NCI-H187 treated with DMSO at 0.1 percent for 48 hours (cell line): Measurements from ENCODE around the gene BCR.

Source experiments
- DNase-seq: peaks from one replicate; lab custom pipeline; 2025; lab: John Stamatoyannopoulos, UW

Gene BCR

DNA sequence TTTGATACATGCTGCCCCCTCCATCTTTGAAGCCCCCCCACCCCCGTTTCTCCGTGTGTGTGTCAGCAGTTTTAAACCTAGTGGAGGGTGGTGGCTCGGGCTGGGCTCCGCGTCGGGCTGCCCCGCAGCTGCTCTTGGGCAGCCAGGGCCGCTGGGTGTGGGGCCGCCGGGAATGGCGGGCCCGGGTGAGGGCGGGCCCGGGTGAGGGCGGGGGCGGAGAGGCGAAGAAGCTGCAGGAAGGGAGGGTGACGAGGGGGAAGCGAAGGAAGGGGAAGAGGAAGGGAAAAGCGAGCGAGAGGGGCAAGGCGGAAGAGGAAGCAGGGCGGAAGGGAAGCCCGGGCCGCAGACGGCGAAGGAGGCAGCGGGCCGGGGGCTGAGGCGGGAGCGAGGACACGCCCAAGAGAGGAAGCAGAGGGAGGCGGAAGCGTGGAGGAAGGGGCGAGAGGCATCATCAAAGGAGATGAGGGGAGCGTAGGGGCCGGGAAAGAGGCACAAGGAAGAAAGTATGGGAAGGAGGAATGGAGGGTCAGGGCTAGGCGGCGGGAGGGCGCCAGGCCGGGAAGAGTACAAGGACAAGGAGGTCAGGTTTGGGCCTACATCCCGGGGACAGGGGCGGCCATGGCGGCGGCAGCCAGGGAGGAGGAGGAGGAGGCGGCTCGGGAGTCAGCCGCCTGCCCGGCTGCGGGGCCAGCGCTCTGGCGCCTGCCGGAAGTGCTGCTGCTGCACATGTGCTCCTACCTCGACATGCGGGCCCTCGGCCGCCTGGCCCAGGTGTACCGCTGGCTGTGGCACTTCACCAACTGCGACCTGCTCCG lies 82.4 kb downstream of the BCR start:
- DNase-seq, result no peak

DNA sequence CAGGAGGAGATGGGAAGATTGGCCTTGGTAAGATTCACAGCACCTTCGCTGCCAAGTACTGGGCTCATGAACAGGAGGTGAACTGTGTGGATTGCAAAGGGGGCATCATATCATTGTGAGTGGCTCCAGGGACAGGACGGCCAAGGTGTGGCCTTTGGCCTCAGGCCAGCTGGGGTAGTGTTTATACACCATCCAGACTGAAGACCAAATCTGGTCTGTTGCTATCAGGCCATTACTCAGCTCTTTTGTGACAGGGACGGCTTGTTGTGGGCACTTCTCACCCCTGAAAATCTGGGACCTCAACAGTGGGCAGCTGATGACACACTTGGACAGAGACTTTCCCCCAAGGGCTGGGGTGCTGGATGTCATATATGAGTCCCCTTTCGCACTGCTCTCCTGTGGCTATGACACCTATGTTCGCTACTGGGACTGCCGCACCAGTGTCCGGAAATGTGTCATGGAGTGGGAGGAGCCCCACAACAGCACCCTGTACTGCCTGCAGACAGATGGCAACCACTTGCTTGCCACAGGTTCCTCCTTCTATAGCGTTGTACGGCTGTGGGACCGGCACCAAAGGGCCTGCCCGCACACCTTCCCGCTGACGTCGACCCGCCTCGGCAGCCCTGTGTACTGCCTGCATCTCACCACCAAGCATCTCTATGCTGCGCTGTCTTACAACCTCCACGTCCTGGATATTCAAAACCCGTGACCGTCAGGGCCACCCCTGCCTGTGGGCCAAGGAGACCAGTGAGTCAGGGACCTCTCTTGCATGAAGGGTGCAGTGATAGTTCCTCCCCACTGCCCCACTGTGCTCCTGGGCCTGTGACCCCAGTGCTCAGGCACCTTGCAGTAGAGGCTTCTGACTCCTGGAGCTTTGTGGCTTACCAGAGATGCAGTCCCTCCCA lies 83.6 kb downstream of the BCR start:
- DNase-seq, result no peak

- no peak for DNase-seq
Observed at GRCh38 chr22:23264610-23265367, 84.5 kb downstream of the BCR start.

DNA sequence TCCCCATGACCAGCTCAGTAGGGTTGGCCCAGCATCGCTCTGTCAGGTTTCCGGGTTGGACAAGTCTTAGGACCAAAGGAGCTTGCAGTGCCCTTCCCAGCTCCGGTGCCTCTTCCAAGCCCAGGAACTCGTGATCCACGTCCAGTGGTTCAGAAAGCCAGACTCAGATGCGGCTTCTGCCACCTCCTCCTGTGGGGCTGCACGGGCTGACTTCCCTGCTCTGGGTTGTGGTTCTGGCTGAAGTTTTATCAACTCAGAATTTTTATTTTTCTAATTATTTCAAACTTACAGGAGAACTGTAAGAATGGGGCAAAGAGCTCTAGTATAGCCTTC lies 85.0 kb downstream of the BCR start:
- DNase-seq, result no peak

DNA sequence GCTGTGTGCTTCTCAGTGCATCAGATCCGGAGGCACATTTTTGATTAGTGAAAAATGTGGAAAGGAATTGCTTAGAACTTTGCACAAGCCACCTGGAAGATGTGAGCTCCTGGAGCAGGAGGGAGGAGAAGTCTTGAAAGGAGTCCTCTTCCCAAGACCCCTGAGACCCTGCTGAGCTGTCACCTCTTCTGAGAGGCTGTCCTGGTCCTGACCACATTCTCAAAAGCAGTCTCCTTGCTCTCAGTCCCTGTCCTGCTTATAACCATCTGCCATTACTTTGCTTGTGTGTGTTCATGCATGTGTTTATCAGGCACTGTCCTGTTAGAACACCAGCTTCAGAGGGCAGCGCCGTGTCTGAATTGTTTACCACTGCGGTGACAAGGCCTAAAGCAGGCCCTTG lies 86.5 kb downstream of the BCR start:
- DNase-seq, result no peak

GRCh38 chr22:23267226-23268043 lies 87.1 kb downstream of the BCR start:
- no peak for DNase-seq

GRCh38 chr22:23268139-23268712 lies 87.9 kb downstream of the BCR start:
- no peak for DNase-seq

DNA sequence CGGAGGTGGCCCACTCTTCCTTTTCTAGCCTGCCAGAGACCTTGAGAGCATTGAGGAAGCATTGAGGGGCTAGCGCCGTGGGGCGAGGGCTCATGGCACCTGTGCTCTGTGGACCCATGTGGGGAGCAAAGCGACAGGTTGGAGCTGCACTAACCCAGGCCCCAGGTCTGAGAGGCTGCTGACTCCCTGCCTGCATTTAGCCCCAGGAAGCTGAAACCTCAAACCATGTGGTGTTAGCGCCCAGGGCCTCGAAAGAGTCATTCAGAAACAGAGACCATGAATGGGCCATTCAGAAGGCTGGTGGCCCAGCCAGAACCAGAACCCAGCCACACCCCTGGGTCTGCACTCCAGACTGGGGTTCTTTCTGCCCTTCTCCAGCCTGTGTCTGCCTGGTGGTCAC lies 88.6 kb downstream of the BCR start:
- no peak for DNase-seq

DNA sequence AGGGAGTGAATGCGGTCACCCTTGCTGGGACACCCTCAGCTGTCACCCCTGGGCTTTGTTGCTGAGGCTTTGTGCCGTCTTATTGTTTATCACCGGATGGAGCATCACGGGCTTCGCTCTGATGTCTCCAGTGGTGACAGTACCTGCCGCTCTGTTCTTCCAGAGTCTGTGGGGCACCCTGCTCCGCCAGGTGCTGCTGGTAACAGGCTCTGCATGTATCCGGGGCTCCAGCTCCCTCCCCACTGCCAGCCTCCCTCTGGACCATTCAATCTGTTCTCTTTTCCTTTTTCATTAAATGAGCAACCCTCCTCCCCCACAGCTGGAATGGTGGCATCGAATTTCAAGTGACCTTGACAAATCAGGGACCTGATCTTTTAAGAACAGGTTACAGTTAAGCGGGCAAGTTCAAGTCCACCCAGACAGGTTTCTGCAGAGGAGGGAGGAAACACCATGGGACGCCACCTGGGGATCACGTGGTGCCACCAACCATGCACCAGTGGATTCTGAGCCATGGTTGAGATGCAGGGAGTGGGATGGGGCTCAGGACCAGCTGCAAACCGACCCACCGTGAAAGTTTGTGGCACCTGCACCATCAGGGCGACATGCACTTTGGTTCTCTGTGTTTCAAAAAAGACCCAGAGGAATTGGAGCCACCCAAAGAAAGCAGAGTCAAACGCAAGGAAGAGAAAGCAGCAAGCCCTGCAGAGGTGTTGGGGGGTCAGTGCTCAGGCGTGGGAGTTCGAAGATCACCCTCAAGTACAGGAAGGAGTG lies 89.3 kb downstream of the BCR start:
- no peak for DNase-seq

DNA sequence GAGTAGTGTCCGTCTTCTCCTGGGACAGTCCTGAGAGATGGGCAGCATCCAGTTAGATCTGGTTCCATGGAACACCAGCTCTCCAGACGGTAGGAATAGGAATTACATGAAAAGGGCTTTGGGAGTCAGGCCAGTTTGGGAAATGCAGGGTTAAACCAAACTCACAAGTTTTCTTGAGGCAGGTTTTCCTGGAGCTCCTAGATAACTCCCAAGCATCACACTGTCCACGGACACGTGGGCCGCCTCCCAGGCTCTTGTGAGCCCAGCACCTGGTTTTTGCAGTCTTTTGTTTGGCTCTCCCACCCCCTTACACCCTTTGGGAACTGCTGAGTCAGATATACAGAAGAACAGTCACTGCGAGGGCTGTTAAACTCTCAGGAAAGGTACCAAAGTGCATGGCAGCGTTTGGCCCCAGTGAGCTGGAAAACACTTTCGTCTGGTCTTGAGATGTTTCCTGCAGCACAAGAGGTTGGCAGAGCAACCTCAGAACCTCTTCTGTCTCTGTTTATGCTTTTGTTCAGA lies 90.0 kb downstream of the BCR start:
- DNase-seq, result peak; percentile 18

DNA sequence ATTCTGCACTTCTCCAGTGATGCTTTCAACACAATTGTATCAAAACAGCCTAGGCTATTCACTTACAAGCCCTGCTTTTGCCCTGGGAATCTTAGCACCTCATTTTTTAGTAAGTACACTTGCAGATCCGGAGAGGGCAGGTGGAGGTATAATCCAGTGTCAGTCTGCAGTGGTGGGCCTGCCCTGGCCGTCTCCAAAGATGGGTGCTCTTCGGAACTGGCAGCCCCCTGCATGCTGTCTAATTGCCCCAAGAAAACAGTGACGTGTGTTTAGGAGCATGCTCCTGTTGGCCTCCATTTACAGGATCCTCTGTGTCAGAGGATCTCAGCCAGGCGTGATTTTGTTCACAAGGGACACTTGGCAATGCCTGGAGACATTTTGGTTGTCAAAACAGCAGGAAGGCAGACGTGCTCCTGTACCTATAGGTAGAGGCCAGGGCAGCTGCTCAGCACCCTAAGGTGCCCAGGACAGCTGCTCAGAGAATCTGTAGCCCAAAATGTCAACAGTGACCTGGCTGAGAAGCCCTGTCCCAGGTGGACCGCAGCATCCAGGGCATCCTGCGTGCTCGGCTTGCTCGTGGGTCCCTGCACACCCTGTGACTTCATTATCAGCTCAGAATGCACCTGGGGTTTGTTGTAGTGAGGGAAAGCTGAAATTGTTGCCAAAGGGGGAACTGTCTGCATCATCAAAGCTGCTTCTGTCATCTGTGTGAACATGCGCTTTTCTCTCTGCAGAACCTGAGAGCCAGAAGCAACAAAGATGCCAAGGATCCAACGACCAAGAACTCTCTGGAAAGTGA lies 90.7 kb downstream of the BCR start:
- DNase-seq, result no peak

DNA sequence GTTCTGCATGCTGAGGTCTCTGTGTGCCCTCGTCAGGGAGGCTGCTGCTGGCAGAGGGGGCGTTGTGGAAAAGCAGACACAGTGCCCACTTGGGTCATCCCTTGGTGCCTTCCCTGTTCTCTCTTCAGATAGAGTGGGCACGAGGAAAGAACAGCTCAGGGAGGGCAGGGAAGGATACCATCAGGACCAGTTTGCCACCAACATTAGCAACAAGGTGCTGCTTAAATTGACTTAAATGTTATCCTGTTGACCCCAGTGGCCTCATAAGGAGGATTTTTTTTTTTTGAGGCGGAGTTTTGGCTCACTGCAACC lies 91.2 kb downstream of the BCR start:
- DNase-seq, result no peak

DNA sequence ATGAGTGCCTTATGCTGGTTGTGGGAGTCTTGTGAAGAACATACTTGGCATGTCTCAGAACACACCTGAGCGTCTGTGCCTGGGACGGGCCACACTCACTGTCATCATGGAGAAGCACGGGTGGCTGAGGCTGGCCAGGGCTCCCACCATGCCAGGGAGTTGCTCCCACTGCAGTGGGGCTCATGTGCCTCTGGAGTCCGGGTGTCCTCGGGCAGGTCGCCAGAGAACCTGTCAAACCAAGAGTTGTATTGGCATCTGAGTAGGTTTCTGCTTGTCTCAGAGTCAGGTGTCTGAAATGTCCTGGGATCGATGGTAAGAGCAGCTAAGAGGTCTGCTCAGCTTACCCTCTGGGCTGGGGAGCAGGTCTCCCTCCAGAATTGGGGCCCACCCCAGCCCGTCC lies 92.1 kb downstream of the BCR start:
- no peak for DNase-seq

- DNase-seq, result no peak
Observed at GRCh38 chr22:23272834-23273233, 92.5 kb downstream of the BCR start.

DNA sequence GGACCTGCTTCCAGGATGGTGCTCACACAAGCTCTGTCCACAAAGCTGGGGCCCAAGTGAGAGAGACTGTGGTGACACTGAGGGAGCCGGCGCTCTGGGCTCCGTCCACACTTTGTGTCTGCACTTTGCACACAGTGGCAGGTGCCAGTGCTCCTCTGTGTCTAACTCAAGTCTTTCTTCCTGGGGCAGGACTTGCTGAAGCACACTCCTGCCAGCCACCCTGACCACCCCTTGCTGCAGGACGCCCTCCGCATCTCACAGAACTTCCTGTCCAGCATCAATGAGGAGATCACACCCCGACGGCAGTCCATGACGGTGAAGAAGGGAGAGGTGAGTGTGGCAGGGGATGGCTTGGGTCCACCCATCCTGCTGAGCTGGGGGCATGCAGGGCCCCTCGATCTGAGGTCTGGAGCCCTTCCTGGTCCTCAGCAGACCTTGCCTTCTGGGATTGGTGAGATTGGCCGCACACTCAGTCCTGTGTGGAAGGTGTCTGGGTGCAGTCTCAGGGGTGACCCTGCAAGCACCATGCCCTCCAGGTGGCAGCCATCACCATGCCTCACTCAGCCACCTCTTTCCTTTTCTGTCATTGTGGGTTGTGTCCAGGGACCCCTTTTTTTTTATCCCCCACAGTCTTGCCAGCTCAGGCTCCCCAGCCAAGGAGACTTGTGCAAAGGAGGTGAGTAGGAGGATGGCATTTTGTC lies 93.3 kb downstream of the BCR start:
- DNase-seq, result no peak

- no peak for DNase-seq
Observed at GRCh38 chr22:23274146-23274526, 93.8 kb downstream of the BCR start.

- DNase-seq, result no peak
Observed at GRCh38 chr22:23274891-23275694, 94.8 kb downstream of the BCR start.

GRCh38 chr22:23275751-23276150 lies 95.4 kb downstream of the BCR start:
- DNase-seq, result no peak
